GM19351 (cell line): ENCODE data around the gene CACNA1D.

Experiments used
- ATAC-seq: cut with Tn5 transposase; IDR thresholded peaks from one replicate; pipeline ENCODE4 v1.9.1; 2021; ENCODE audit warnings: mild to moderate bottlenecking, moderate library complexity; ENCODE audit not compliant: unreplicated experiment

CACNA1D gene

GRCh38 chr3:53733446-53733845 is 239.0 kb downstream of the CACNA1D start:
- no peak for ATAC-seq

- no peak for ATAC-seq
Measured at GRCh38 chr3:53739966-53740365, 245.6 kb downstream of the CACNA1D start.

- no peak for ATAC-seq
Measured at GRCh38 chr3:53740956-53741355, 246.5 kb downstream of the CACNA1D start.

GRCh38 chr3:53744351-53744750 is 249.9 kb downstream of the CACNA1D start:
- no peak for ATAC-seq

GRCh38 chr3:53747559-53747958 is 253.1 kb downstream of the CACNA1D start:
- no peak for ATAC-seq

- ATAC-seq, result peak; percentile 82
Measured at GRCh38 chr3:53748512-53749271, 254.3 kb downstream of the CACNA1D start.

GRCh38 chr3:53749448-53749847 is 255.0 kb downstream of the CACNA1D start:
- no peak for ATAC-seq

GRCh38 chr3:53750253-53751210 is 256.1 kb downstream of the CACNA1D start:
- no peak for ATAC-seq

- peak; percentile 43 for ATAC-seq
Measured at GRCh38 chr3:53753518-53754183, 259.2 kb downstream of the CACNA1D start.

GRCh38 chr3:53754325-53754724 is 259.9 kb downstream of the CACNA1D start:
- no peak for ATAC-seq

- ATAC-seq, result no peak
Measured at GRCh38 chr3:53758846-53759245, 264.4 kb downstream of the CACNA1D start.

GRCh38 chr3:53763353-53763752 is 268.9 kb downstream of the CACNA1D start:
- ATAC-seq, result no peak

- no peak for ATAC-seq
Measured at GRCh38 chr3:53764026-53764775, 269.8 kb downstream of the CACNA1D start.

GRCh38 chr3:53765753-53766152 is 271.3 kb downstream of the CACNA1D start:
- ATAC-seq, result no peak

GRCh38 chr3:53766706-53767105 is 272.3 kb downstream of the CACNA1D start:
- ATAC-seq, result no peak

GRCh38 chr3:53768478-53769459 is 274.4 kb downstream of the CACNA1D start:
- ATAC-seq, result no peak

- ATAC-seq, result no peak
Measured at GRCh38 chr3:53772562-53772961, 278.2 kb downstream of the CACNA1D start.

- ATAC-seq, result no peak
Measured at GRCh38 chr3:53773021-53773436, 278.6 kb downstream of the CACNA1D start.

- peak; percentile 95 for ATAC-seq
Measured at GRCh38 chr3:53773611-53774368, 279.4 kb downstream of the CACNA1D start.
